HG03060 (cell line): ENCODE data around the gene SLAMF1.
"Not testable (repeated sequence)": the region's sequence is repeated elsewhere in the genome, so short reads cannot be mapped to it uniquely, and the experiment has no call there.

Experiments
- ATAC-seq: cut with Tn5 transposase; IDR thresholded peaks from one replicate; pipeline ENCODE4 v1.9.1; 2021; ENCODE audit warnings: low read depth, moderate number of reproducible peaks; ENCODE audit not compliant: unreplicated experiment

Gene SLAMF1

GRCh38 chr1:160640359-160641123 is 6.3 kb downstream of the SLAMF1 start:
- no peak for ATAC-seq

GRCh38 chr1:160639652-160640051 is 7.2 kb downstream of the SLAMF1 start:
- ATAC-seq: no peak

GRCh38 chr1:160638926-160639325 is 7.9 kb downstream of the SLAMF1 start:
- no peak for ATAC-seq

GRCh38 chr1:160638540-160638857 is 8.3 kb downstream of the SLAMF1 start:
- ATAC-seq: no peak

GRCh38 chr1:160637821-160638539 is 8.9 kb downstream of the SLAMF1 start:
- no peak for ATAC-seq

GRCh38 chr1:160637065-160637464 is 9.8 kb downstream of the SLAMF1 start:
- ATAC-seq: no peak

GRCh38 chr1:160636547-160636946 is 10.3 kb downstream of the SLAMF1 start:
- no peak for ATAC-seq

- no peak for ATAC-seq
These were observed 10.8 kb downstream of the SLAMF1 start for GRCh38 chr1:160636076-160636475.

GRCh38 chr1:160634543-160635491 is 12.0 kb downstream of the SLAMF1 start:
- no peak for ATAC-seq

- no peak for ATAC-seq
These were observed 13.4 kb downstream of the SLAMF1 start for GRCh38 chr1:160633330-160633903.

- no peak for ATAC-seq
These were observed 14.7 kb downstream of the SLAMF1 start for GRCh38 chr1:160631983-160632625.

- no peak for ATAC-seq
These were observed 16.1 kb downstream of the SLAMF1 start for GRCh38 chr1:160630523-160631451.

- no peak for ATAC-seq
These were observed 17.3 kb downstream of the SLAMF1 start for GRCh38 chr1:160629286-160630210.

- no peak for ATAC-seq
These were observed 18.0 kb downstream of the SLAMF1 start for GRCh38 chr1:160628799-160629263.

- ATAC-seq: not testable (repeated sequence)
These were observed 19.1 kb downstream of the SLAMF1 start for GRCh38 chr1:160627677-160628289.

- no peak for ATAC-seq
These were observed 20.1 kb downstream of the SLAMF1 start for GRCh38 chr1:160626509-160627342.
